PC-3 (cell line): ENCODE results near the gene SAMD4A. TPM values are rescaled to one million over a fixed set of nuclear protein-coding genes. Genes with fewer than 3 reads are reported as not detected.
A peak's percentile ranks its signal among the peaks of the same experiment; 100 is the strongest.

Experiments used
- ATAC-seq: fragments of 200-7000 bp; cut with Tn5 transposase; 2 replicates; pipeline ENCODE4 v1.9.1; 2020; ENCODE audit warnings: mild to moderate bottlenecking, moderate library complexity
- BruUV-seq: library from RNA; stranded (reverse); fragments of 400-500 nt; replicated peaks from 2 replicates; lab custom pipeline; 2021; lab: Mats Ljungman, UMichigan
- CTCF ChIA-PET: fragments of 300-600 bp; sonication (Branson Sonifier 250); formaldehyde crosslinking; loops from one replicate; lab custom pipeline; 2022; ENCODE audit warnings: antibody characterized with exemption; lab: Charles Lee
- POLR2A ChIA-PET: fragments of 300-600 bp; sonication (Branson Sonifier 250); formaldehyde crosslinking; loops from one replicate; lab custom pipeline; 2022; ENCODE audit warnings: antibody characterized with exemption; ENCODE audit not compliant: unreplicated experiment; lab: Charles Lee
- DNase-seq: peaks from one replicate; pipeline ENCODE4 v3.0.0-alpha.2; 2015
- H2AFZ ChIP-seq: fragments of 300-600 bp; sonication (generic); 2 replicates; pipeline ENCODE4 v1.6.0; 2016; ENCODE audit warnings: antibody characterized with exemption, low read length
- H3F3A ChIP-seq: fragments of 300-600 bp; sonication (generic); one replicate; pipeline ENCODE4 v1.6.0; 2017; ENCODE audit warnings: antibody characterized with exemption, low read length, control low read depth, mild to moderate bottlenecking; ENCODE audit not compliant: unreplicated experiment
- H3K27ac ChIP-seq: fragments of 300-600 bp; sonication (generic); 2 replicates; pipeline ENCODE4 v1.5.1; 2016; ENCODE audit warnings: mild to moderate bottlenecking, low read length
- H3K27me3 ChIP-seq: fragments of 300-600 bp; sonication (generic); 2 replicates; pipeline ENCODE4 v1.6.1; 2016; ENCODE audit warnings: low read length, mixed read lengths
- H3K36me3 ChIP-seq: fragments of 300-600 bp; sonication (generic); 2 replicates; pipeline ENCODE4 v1.6.1; 2016; ENCODE audit warnings: low read depth, mixed run types, low read length, mixed read lengths
- H3K4me1 ChIP-seq: fragments of 300-600 bp; sonication (generic); 2 replicates; pipeline ENCODE4 v1.5.1; 2016; ENCODE audit warnings: low read length; ENCODE audit not compliant: insufficient read depth
- H3K4me2 ChIP-seq: fragments of 300-600 bp; sonication (generic); 2 replicates; pipeline ENCODE4 v1.6.0; 2016; ENCODE audit warnings: low read length
- H3K4me3 ChIP-seq: fragments of 300-600 bp; sonication (generic); 2 replicates; pipeline ENCODE4 v1.5.1; 2016; ENCODE audit warnings: mild to moderate bottlenecking, low read length, mixed read lengths
- H3K79me2 ChIP-seq: fragments of 300-600 bp; sonication (generic); 2 replicates; pipeline ENCODE4 v1.6.1; 2017; ENCODE audit warnings: low read length, mixed read lengths
- H3K9ac ChIP-seq: fragments of 300-600 bp; sonication (generic); 2 replicates; pipeline ENCODE4 v1.6.0; 2016; ENCODE audit warnings: mild to moderate bottlenecking, low read length
- H3K9me2 ChIP-seq: fragments of 300-600 bp; sonication (generic); replicated peaks from 2 replicates; pipeline ENCODE4 v1.6.1; 2016; ENCODE audit warnings: mixed run types, low read length, mixed read lengths
- H3K9me3 ChIP-seq: fragments of 300-600 bp; sonication (generic); 2 replicates; pipeline ENCODE4 v1.6.1; 2016; ENCODE audit warnings: low read length, mixed read lengths
- H4K20me1 ChIP-seq: fragments of 300-600 bp; sonication (generic); 2 replicates; pipeline ENCODE4 v1.6.1; 2016; ENCODE audit warnings: low read length, mixed read lengths
- EZH2 ChIP-seq: fragments of 300-600 bp; sonication (generic); IDR thresholded peaks from one replicate; pipeline ENCODE4 v1.6.1; 2017; ENCODE audit warnings: antibody characterized with exemption, mild to moderate bottlenecking, low read length; ENCODE audit not compliant: unreplicated experiment
- EZH2phosphoT487 ChIP-seq: fragments of 300-600 bp; sonication (generic); IDR thresholded peaks from 2 replicates; pipeline ENCODE4 v1.6.1; 2018; ENCODE audit warnings: mild to moderate bottlenecking, antibody characterized with exemption, low read length, borderline replicate concordance
- intact Hi-C: fragments of 100-400 bp; cut with micrococcal nuclease; formaldehyde crosslinking; loops from 2 replicates; pipeline ENCODE4 v1.9.0; 2023
- total RNA-seq: library from RNA; depleted of rRNA; stranded (reverse); fragments of >200 nt; gene quantifications from 2 replicates; pipeline ENCODE4 v1.2.3, GENCODE V29; 2014
- TF ChIP-seq, protein P1 (sequence below): fragments of 300-600 bp; sonication (generic); conservative IDR thresholded peaks from 2 replicates; pipeline ENCODE4 v1.5.1; 2017; ENCODE audit warnings: antibody characterized with exemption, low read depth, mild to moderate bottlenecking, low read length

SAMD4A gene
- total RNA-seq, 1 experiment from 2014 or later, result 42.9 TPM

DNA sequence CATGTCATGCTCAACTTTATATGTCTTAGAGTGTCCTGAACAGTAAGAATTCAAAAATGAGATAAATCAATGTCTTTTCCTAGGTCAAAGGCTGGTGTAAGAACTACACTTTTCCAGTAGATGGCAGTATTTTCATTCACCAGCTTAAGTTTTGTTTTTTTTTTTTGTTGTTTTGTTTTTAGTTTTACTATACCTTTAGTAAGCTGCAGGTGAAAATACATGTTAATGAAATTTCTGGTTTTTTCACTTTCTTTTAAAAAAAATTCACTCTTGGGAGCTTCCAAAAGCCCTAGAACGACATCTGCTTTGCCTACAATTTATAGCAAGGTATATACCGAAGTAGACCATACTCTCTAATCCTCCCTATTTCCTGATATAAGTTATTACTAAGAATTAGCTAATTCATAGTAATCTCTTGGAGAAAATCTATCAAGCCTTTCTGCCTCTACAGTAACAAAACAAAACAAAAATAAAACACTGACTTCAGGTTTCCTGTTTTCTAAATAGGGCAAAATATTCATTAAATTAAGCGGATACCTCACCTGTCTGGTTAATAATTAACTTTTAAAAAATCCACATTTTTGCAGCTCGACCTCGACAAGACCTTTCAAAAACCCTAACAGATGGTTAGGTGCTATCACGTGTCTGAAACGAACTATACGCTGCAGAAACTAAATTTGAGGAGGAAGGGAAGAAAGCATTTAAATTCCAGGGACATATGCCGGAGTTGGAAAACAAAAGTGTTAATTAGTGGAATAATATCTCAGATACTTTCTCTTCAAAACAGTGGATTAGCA is 2.7 kb upstream of the SAMD4A start:
- peaks cover 6% of the 10 kb centered on the region for H3F3A ChIP-seq
- ATAC-seq (no peak), DNase-seq (peak; percentile 86)
- peaks cover 31% of the 10 kb centered on the region for H3K79me2 ChIP-seq
- H3K9me2 ChIP-seq, result no peaks in the 10 kb centered on the region
- no peaks in the 10 kb centered on the region for H3K27me3 ChIP-seq
- H3K4me2 ChIP-seq, result peak overlapping the region; percentile 88
- no peaks in the 10 kb centered on the region for H3K9me3 ChIP-seq
- CTCF ChIA-PET, result interaction anchor here (0.5 to 6.3 kb wide), 33 partner anchors 27 to 704 kb away, joined by 3 to 154 read pairs (median 5); partner anchors contain the start of genes CGRRF1, GMFB and WDHD1
- peaks cover 4% of the 10 kb centered on the region; the same call in 1 of the 2 replicates for H3K36me3 ChIP-seq
- BruUV-seq, result TSS peak; percentile 66
- H3K27ac ChIP-seq, result peak overlapping the region; percentile 79
- H3K4me1 ChIP-seq, result peaks cover 20% of the 10 kb centered on the region
- H4K20me1 ChIP-seq, result peaks cover 6% of the 10 kb centered on the region
- H3K9ac ChIP-seq, result peak overlapping the region; percentile 82
- peak overlapping the region; percentile 85 for H3K4me3 ChIP-seq
- peak overlapping the region; percentile 62 for H2AFZ ChIP-seq
- POLR2A ChIA-PET, result interaction anchor here (0.6 to 3.2 kb wide), 18 partner anchors 54 to 248 kb away, joined by 3 to 32 read pairs (median 7); partner anchors contain the start of gene CGRRF1
- intact Hi-C loops, result loop anchor here (1.0 to 5.0 kb wide), 11 partner anchors 55 to 418 kb away; partner anchors contain the start of genes CGRRF1 and GCH1
- no peak for TF ChIP-seq EZH2phosphoT487
- TF ChIP-seq EZH2, result no peak
- TF ChIP-seq, protein P1, sequence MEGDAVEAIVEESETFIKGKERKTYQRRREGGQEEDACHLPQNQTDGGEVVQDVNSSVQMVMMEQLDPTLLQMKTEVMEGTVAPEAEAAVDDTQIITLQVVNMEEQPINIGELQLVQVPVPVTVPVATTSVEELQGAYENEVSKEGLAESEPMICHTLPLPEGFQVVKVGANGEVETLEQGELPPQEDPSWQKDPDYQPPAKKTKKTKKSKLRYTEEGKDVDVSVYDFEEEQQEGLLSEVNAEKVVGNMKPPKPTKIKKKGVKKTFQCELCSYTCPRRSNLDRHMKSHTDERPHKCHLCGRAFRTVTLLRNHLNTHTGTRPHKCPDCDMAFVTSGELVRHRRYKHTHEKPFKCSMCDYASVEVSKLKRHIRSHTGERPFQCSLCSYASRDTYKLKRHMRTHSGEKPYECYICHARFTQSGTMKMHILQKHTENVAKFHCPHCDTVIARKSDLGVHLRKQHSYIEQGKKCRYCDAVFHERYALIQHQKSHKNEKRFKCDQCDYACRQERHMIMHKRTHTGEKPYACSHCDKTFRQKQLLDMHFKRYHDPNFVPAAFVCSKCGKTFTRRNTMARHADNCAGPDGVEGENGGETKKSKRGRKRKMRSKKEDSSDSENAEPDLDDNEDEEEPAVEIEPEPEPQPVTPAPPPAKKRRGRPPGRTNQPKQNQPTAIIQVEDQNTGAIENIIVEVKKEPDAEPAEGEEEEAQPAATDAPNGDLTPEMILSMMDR, result peak; percentile 99

DNA sequence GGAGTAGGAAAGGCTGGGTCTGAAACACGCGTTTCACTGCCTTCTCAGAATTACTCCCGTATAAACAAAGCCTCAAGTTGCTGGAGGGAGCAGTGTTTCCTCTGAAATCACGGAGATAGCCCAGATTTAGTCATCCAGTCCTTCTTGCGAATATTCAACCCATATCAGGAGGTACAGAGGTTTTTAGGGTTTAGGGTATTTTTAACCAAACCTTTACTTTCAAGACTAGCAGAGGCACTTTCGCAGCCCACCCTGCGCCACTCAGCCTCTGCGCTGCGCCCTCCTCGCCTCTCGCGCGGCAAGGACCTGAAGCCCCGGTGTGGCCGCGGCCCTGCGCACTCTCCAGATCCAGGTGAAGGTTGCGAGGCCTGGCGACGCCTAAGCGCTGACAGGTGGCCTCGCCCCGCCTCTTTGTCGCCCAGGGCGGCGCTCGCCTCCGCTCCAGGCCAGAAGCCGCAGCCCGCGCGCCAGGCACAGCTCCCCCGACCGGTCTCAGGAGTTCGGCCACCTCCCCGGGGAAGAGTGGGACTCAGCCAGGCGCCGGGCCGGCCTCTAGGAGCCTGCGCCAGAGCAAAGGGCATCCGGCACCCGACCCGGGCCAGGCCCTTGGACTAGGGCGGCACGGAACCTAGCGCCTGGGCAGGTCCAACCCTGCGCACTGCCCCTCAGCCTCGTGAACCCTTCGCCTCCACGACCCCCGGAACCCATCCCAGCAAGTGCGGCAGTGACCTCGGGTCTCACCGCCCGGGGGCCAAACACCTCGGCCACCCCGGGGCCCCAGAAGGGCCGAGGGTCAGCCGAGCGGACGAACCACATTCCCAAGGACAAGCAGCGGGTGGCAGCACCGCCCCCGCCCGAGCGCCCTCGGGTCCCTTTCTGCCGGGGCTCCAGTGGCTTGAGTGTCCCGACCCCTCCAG is 1.8 kb upstream of the SAMD4A start:
- H3K79me2 ChIP-seq, result peaks cover 39% of the 10 kb centered on the region
- H3K9ac ChIP-seq, result peak overlapping the region; percentile 82
- H3F3A ChIP-seq, result peaks cover 6% of the 10 kb centered on the region
- no peaks in the 10 kb centered on the region for H3K9me3 ChIP-seq
- peak; percentile 46 for ATAC-seq
- TF ChIP-seq EZH2phosphoT487, result peak; percentile 92
- TF ChIP-seq EZH2, result no peak
- TF ChIP-seq, protein P1, result peak; percentile 41
- peak overlapping the region; percentile 62 for H2AFZ ChIP-seq
- ChIA-PET CTCF (interaction anchor here (0.6 to 6.3 kb wide), 19 partner anchors 56 to 398 kb away, joined by 3 to 154 read pairs (median 6); partner anchors contain the start of genes CGRRF1 and GMFB), POLR2A (interaction anchor here (0.6 to 3.2 kb wide), 25 partner anchors 15 to 1774 kb away, joined by 3 to 32 read pairs (median 5); partner anchors contain the start of genes CGRRF1 and GNPNAT1)
- H3K36me3 ChIP-seq, result peaks cover 7% of the 10 kb centered on the region; the same call in 1 of the 2 replicates
- intact Hi-C loops, result loop anchor here (1.0 to 5.0 kb wide), 14 partner anchors 37 to 417 kb away; partner anchors contain the start of genes CGRRF1 and GCH1
- peak overlapping the region; percentile 88 for H3K4me2 ChIP-seq
- DNase-seq, result peak; percentile 97
- H3K4me3 ChIP-seq, result peak overlapping the region; percentile 85
- BruUV-seq, result no TSS peak
- H3K27ac ChIP-seq, result peak overlapping the region; percentile 79
- no peaks in the 10 kb centered on the region for H3K9me2 ChIP-seq
- peaks cover 15% of the 10 kb centered on the region for H4K20me1 ChIP-seq
- no peaks in the 10 kb centered on the region for H3K27me3 ChIP-seq
- peaks cover 28% of the 10 kb centered on the region for H3K4me1 ChIP-seq
